Breast epithelium (tissue), 4 donors: ENCODE measurements around the gene GTF2F2. TPM values are rescaled to one million over a fixed set of nuclear protein-coding genes. Genes with fewer than 3 reads are reported as not detected.

ENCODE experiments used
- DNase-seq, 2 donors: peaks; one replicate each; pipeline ENCODE4 v3.0.0-alpha.2; 2019; ENCODE audit warnings: low spot score in 2 of 2
- H3K27ac ChIP-seq, 2 donors: fragments of 200-600 bp; sonication (generic) in 1 of 2; one replicate each; pipeline ENCODE4 v1.5.1; 2016 to 2019; ENCODE audit warnings: mild to moderate bottlenecking in 1 of 2
- H3K27me3 ChIP-seq, 2 donors: fragments of 200-600 bp; sonication (generic) in 1 of 2; one replicate each; pipeline versions ENCODE4 v1.5.1 to v1.6.0; 2017 to 2019; ENCODE audit warnings: control low read depth in 1 of 2, mild to moderate bottlenecking in 1 of 2
- H3K36me3 ChIP-seq: fragments of 200-600 bp; one replicate; pipeline ENCODE4 v1.5.1; 2019
- H3K4me1 ChIP-seq, 2 donors: fragments of 200-600 bp; sonication (generic); one replicate each; pipeline ENCODE4 v1.5.1; 2016 to 2019; ENCODE audit warnings: control low read depth in 1 of 2
- H3K4me3 ChIP-seq, 3 donors: fragments of 200-600 bp; sonication (generic); 1 replicate in 2 of 3; 2 replicates in 1 of 3; pipeline ENCODE4 v1.5.1; 2016 to 2019; ENCODE audit warnings: mild to moderate bottlenecking in 3 of 3, moderate library complexity in 2 of 3
- H3K9me3 ChIP-seq, 2 donors: fragments of 200-600 bp; sonication (generic) in 1 of 2; one replicate each; pipeline ENCODE4 v1.5.1; 2016 to 2019; ENCODE audit warnings: control low read depth in 1 of 2
- CTCF ChIP-seq, 3 donors: fragments of 450-650 bp; IDR thresholded peaks; one replicate each; pipeline ENCODE4 v1.5.1; 2016 to 2017; ENCODE audit warnings: antibody characterized with exemption in 3 of 3, mild to moderate bottlenecking in 3 of 3, moderate library complexity in 3 of 3
- POLR2A ChIP-seq: fragments of 450-650 bp; IDR thresholded peaks from one replicate; pipeline ENCODE4 v1.6.1; 2016; ENCODE audit warnings: antibody characterized with exemption, mild to moderate bottlenecking, moderate library complexity
- POLR2AphosphoS5 ChIP-seq, 3 donors: sonication (generic); formaldehyde crosslinking; IDR thresholded peaks; one replicate each; pipeline ENCODE4 v1.6.1; 2017; ENCODE audit warnings: antibody characterized with exemption in 3 of 3
- intact Hi-C: fragments of 100-400 bp; cut with DNase I; formaldehyde crosslinking; loops from one replicate; pipeline ENCODE4 v1.15.1; 2023; ENCODE audit warnings: low total_unique reads
- total RNA-seq, 3 donors: library from RNA; depleted of rRNA; stranded (reverse); fragments of >200 nt; gene quantifications; one replicate each; pipeline ENCODE4 v1.1.0, GENCODE V29; 2016

GTF2F2 gene
- total RNA-seq, 3 donors from 2014 or later: 10.9 to 23.4 (median 20.6) TPM

GRCh38 chr13:45102136-45102507 lies 18.2 kb upstream of the GTF2F2 start:
- TF ChIP-seq POLR2A: no peak
- no peak for TF ChIP-seq CTCF (IDR thresholded peaks at IDR 0.05)
- no peak for TF ChIP-seq POLR2AphosphoS5 (IDR thresholded peaks at IDR 0.05)
- no peaks in the 10 kb centered on the region for H3K4me1 ChIP-seq
- intact Hi-C loops: no loop called here
- no peaks in the 10 kb centered on the region for H3K36me3 ChIP-seq
- DNase-seq: no peak
- H3K9me3 ChIP-seq: no peaks in the 10 kb centered on the region
- no peak overlapping the region for H3K4me3 ChIP-seq
- H3K27me3 ChIP-seq: no peaks in the 10 kb centered on the region
- no peak overlapping the region for H3K27ac ChIP-seq

- H3K27ac ChIP-seq: no peak overlapping the region
- TF ChIP-seq POLR2A: no peak
- no peak for TF ChIP-seq CTCF (IDR thresholded peaks at IDR 0.05)
- no peak for TF ChIP-seq POLR2AphosphoS5 (IDR thresholded peaks at IDR 0.05)
- H3K4me1 ChIP-seq: no peaks in the 10 kb centered on the region
- intact Hi-C loops: no loop called here
- H3K36me3 ChIP-seq: no peaks in the 10 kb centered on the region
- H3K4me3 ChIP-seq: no peak overlapping the region
- H3K9me3 ChIP-seq: no peaks in the 10 kb centered on the region
- no peak for DNase-seq
- no peaks in the 10 kb centered on the region for H3K27me3 ChIP-seq
Measured at GRCh38 chr13:45103449-45103848, 16.9 kb upstream of the GTF2F2 start.

- H3K9me3 ChIP-seq: no peaks in the 10 kb centered on the region
Measured at GRCh38 chr13:45104261-45104660, 16.0 kb upstream of the GTF2F2 start.

GRCh38 chr13:45105895-45106294 lies 14.4 kb upstream of the GTF2F2 start:
- Histone ChIP-seq H3K36me3 (no peaks in the 10 kb centered on the region), H3K27ac (no peak overlapping the region), H3K27me3 (no peaks in the 10 kb centered on the region), H3K9me3 (no peaks in the 10 kb centered on the region), H3K4me1 (no peaks in the 10 kb centered on the region), H3K4me3 (no peak overlapping the region)
- intact Hi-C loops: no loop called here
- TF ChIP-seq POLR2A (no peak), CTCF (IDR thresholded peaks at IDR 0.05) (no peak), POLR2AphosphoS5 (IDR thresholded peaks at IDR 0.05) (no peak)
- no peak for DNase-seq

More at GRCh38 chr13:45104261-45104660, 16.0 kb upstream of the GTF2F2 start:
- Histone ChIP-seq H3K27ac (no peak overlapping the region), H3K36me3 (no peaks in the 10 kb centered on the region), H3K4me1 (no peaks in the 10 kb centered on the region), H3K4me3 (no peak overlapping the region), H3K27me3 (no peaks in the 10 kb centered on the region)
- TF ChIP-seq POLR2A (no peak), POLR2AphosphoS5 (IDR thresholded peaks at IDR 0.05) (no peak), CTCF (IDR thresholded peaks at IDR 0.05) (no peak)
- DNase-seq: no peak
- intact Hi-C loops: no loop called here

GRCh38 chr13:45107539-45107938 lies 12.8 kb upstream of the GTF2F2 start:
- no peaks in the 10 kb centered on the region for H3K36me3 ChIP-seq
- no peaks in the 10 kb centered on the region for H3K9me3 ChIP-seq
- no peak overlapping the region for H3K27ac ChIP-seq
- no peak for DNase-seq
- no peaks in the 10 kb centered on the region for H3K27me3 ChIP-seq
- no peak for TF ChIP-seq POLR2A
- TF ChIP-seq CTCF (IDR thresholded peaks at IDR 0.05): no peak
- no peak for TF ChIP-seq POLR2AphosphoS5 (IDR thresholded peaks at IDR 0.05)
- H3K4me1 ChIP-seq: no peaks in the 10 kb centered on the region
- no peak overlapping the region for H3K4me3 ChIP-seq
- intact Hi-C loops: no loop called here
